IMR-90 (cell line): ENCODE results near the gene SLC4A7. TPM values are rescaled to one million over a fixed set of nuclear protein-coding genes. Genes with fewer than 3 reads are reported as not detected.

Experiments used
- ATAC-seq: fragments of 200-7000 bp; cut with Tn5 transposase; 2 replicates; pipeline ENCODE4 v1.9.1; 2020; ENCODE audit warnings: low read depth, mild to moderate bottlenecking, moderate library complexity
- BruUV-seq: library from RNA; stranded (reverse); fragments of 400-500 nt; replicated peaks from 2 replicates; lab custom pipeline; 2021; lab: Mats Ljungman, UMichigan
- CTCF ChIA-PET: fragments of 300-600 bp; formaldehyde crosslinking; extraction: SDS; loops from one replicate; lab custom pipeline; 2021; ENCODE audit warnings: antibody characterized with exemption; lab: Yijun Ruan, JAX
- POLR2A ChIA-PET: fragments of 300-600 bp; sonication (Branson Sonifier 250); formaldehyde crosslinking; loops from one replicate; lab custom pipeline; 2022; ENCODE audit warnings: antibody characterized with exemption; ENCODE audit not compliant: unreplicated experiment; lab: Charles Lee
- DNase-seq: peaks from one replicate; pipeline ENCODE4 v3.0.0; 2013
- H2AFZ ChIP-seq: replicated peaks from 2 replicates; pipeline ENCODE3; 2013; ENCODE audit warnings: low read length, mild to moderate bottlenecking; ENCODE audit not compliant: poor library complexity
- H2AK5ac ChIP-seq: 2 replicates; pipeline ENCODE4 v1.6.1; 2013; ENCODE audit warnings: low read depth, low read length, inconsistent platforms
- H2AK9ac ChIP-seq: replicated peaks from 2 replicates; pipeline ENCODE3; 2013; ENCODE audit warnings: mild to moderate bottlenecking, low read depth, low read length, moderate library complexity; ENCODE audit not compliant: poor library complexity
- H2BK120ac ChIP-seq: 2 replicates; pipeline ENCODE4 v1.6.1; 2013; ENCODE audit warnings: low read depth, low read length, inconsistent platforms
- H2BK15ac ChIP-seq: 3 replicates; pipeline ENCODE4 v1.6.1; 2013; ENCODE audit warnings: low read depth, low read length, inconsistent platforms
- H2BK20ac ChIP-seq: 2 replicates; pipeline ENCODE4 v1.6.1; 2013; ENCODE audit warnings: low read depth, mild to moderate bottlenecking, inconsistent platforms, low read length, moderate library complexity
- H2BK5ac ChIP-seq: 2 replicates; pipeline ENCODE4 v1.6.1; 2013; ENCODE audit warnings: mild to moderate bottlenecking, low read depth, low read length, inconsistent platforms; ENCODE audit not compliant: poor library complexity, severe bottlenecking
- H3K14ac ChIP-seq: replicated peaks from 2 replicates; pipeline ENCODE4 v1.6.1; 2013; ENCODE audit warnings: low read depth, low read length, inconsistent platforms
- H3K18ac ChIP-seq: 2 replicates; pipeline ENCODE4 v1.6.1; 2013; ENCODE audit warnings: low read depth, low read length, control low read depth
- H3K23ac ChIP-seq: 2 replicates; pipeline ENCODE4 v1.6.1; 2013; ENCODE audit warnings: low read depth, low read length, inconsistent platforms
- H3K27ac ChIP-seq: 2 replicates; pipeline ENCODE4 v1.5.1; 2013; ENCODE audit warnings: mild to moderate bottlenecking, control low read depth, low read length; ENCODE audit not compliant: insufficient read depth
- H3K27me3 ChIP-seq: 2 replicates; pipeline ENCODE4 v1.6.1; 2013; ENCODE audit warnings: low read length; ENCODE audit not compliant: control insufficient read depth, insufficient read depth
- H3K36me3 ChIP-seq: 2 replicates; pipeline ENCODE4 v1.6.1; 2013; ENCODE audit warnings: low read length, mixed read lengths; ENCODE audit not compliant: control insufficient read depth, insufficient read depth
- H3K4ac ChIP-seq: 2 replicates; pipeline ENCODE4 v1.6.1; 2013; ENCODE audit warnings: low read depth, low read length, inconsistent platforms
- H3K4me1 ChIP-seq: 2 replicates; pipeline ENCODE4 v1.6.1; 2013; ENCODE audit warnings: low read length, mixed read lengths; ENCODE audit not compliant: control insufficient read depth, insufficient read depth
- H3K4me2 ChIP-seq: 2 replicates; pipeline ENCODE4 v1.6.1; 2013; ENCODE audit warnings: low read depth, mild to moderate bottlenecking, control low read depth, low read length, moderate library complexity
- H3K4me3 ChIP-seq: 2 replicates; pipeline ENCODE4 v1.5.1; 2013; ENCODE audit warnings: low read depth, mild to moderate bottlenecking, control low read depth, low read length, moderate library complexity; ENCODE audit not compliant: insufficient read depth
- H3K56ac ChIP-seq: 2 replicates; pipeline ENCODE4 v1.6.1; 2013; ENCODE audit warnings: low read length, inconsistent platforms; ENCODE audit not compliant: insufficient read depth; ENCODE audit errors: extremely low read depth
- H3K79me1 ChIP-seq, 2 experiments: 2 replicates each; pipeline ENCODE4 v1.6.1; 2013; ENCODE audit warnings: low read length in 2 of 2, inconsistent platforms in 1 of 2, low read depth in 1 of 2
- H3K9ac ChIP-seq: 2 replicates; pipeline ENCODE4 v1.6.1; 2013; ENCODE audit warnings: low read depth, low read length, control low read depth
- H3K9me1 ChIP-seq: 2 replicates; pipeline ENCODE4 v1.6.1; 2013; ENCODE audit warnings: low read length, inconsistent platforms; ENCODE audit not compliant: insufficient read depth
- H3K9me3 ChIP-seq: 2 replicates; pipeline ENCODE4 v1.6.1; 2013; ENCODE audit warnings: low read length; ENCODE audit not compliant: control insufficient read depth, insufficient read depth
- H4K20me1 ChIP-seq: 2 replicates; pipeline ENCODE4 v1.6.1; 2013; ENCODE audit warnings: low read length, inconsistent platforms; ENCODE audit not compliant: insufficient read depth
- H4K5ac ChIP-seq: 2 replicates; pipeline ENCODE4 v1.6.1; 2013; ENCODE audit warnings: mild to moderate bottlenecking, low read depth, low read length, control low read depth
- H4K8ac ChIP-seq, 2 experiments: 2 replicates each; pipeline ENCODE4 v1.6.1; 2013; ENCODE audit warnings: low read depth in 2 of 2, low read length in 2 of 2, control low read depth in 1 of 2, inconsistent platforms in 1 of 2
- H4K91ac ChIP-seq: 2 replicates; pipeline ENCODE4 v1.6.1; 2013; ENCODE audit warnings: low read depth, low read length, inconsistent platforms; ENCODE audit not compliant: insufficient read depth
- BHLHE40 ChIP-seq: fragments of 150-350 bp; IDR thresholded peaks from 2 replicates; pipeline ENCODE4 v1.6.1; 2016; ENCODE audit warnings: mild to moderate bottlenecking, low read depth, low read length
- CEBPB ChIP-seq: IDR thresholded peaks from 2 replicates; pipeline ENCODE4 v1.6.1; 2012; ENCODE audit warnings: low read depth, low read length, improper control_type of control experiment
- CHD1 ChIP-seq: IDR thresholded peaks from 2 replicates; pipeline ENCODE4 v1.6.1; 2012; ENCODE audit warnings: low read depth, low read length, improper control_type of control experiment
- CTCF ChIP-seq: conservative IDR thresholded peaks from 2 replicates; pipeline ENCODE4 v1.5.1; 2012; ENCODE audit warnings: mild to moderate bottlenecking, low read depth, low read length, improper control_type of control experiment
- ELK1 ChIP-seq: fragments of 150-350 bp; IDR thresholded peaks from 2 replicates; pipeline ENCODE4 v1.6.1; 2016; ENCODE audit warnings: low read depth, mild to moderate bottlenecking, low read length, moderate library complexity, borderline replicate concordance
- FOS ChIP-seq: fragments of 150-350 bp; IDR thresholded peaks from 2 replicates; pipeline ENCODE4 v1.6.1; 2016; ENCODE audit warnings: low read depth, low read length
- MAFK ChIP-seq: IDR thresholded peaks from 2 replicates; pipeline ENCODE4 v1.6.1; 2012; ENCODE audit warnings: low read depth, low read length, improper control_type of control experiment
- MAZ ChIP-seq: IDR thresholded peaks from 2 replicates; pipeline ENCODE4 v1.6.1; 2012; ENCODE audit warnings: low read depth, mild to moderate bottlenecking, low read length, improper control_type of control experiment, moderate library complexity, borderline replicate concordance
- MXI1 ChIP-seq: IDR thresholded peaks from 2 replicates; pipeline ENCODE4 v1.6.1; 2012; ENCODE audit warnings: low read depth, mild to moderate bottlenecking, low read length, moderate library complexity, borderline replicate concordance
- NFE2L2 ChIP-seq: fragments of 150-350 bp; IDR thresholded peaks from 2 replicates; pipeline ENCODE4 v1.6.1; 2016; ENCODE audit warnings: low read depth, mild to moderate bottlenecking, low read length
- POLR2A ChIP-seq: IDR thresholded peaks from 2 replicates; pipeline ENCODE4 v1.6.1; 2012; ENCODE audit warnings: mild to moderate bottlenecking, low read depth, low read length
- RAD21 ChIP-seq: IDR thresholded peaks from 2 replicates; pipeline ENCODE4 v1.6.1; 2012; ENCODE audit warnings: low read length, improper control_type of control experiment
- RCOR1 ChIP-seq: IDR thresholded peaks from 2 replicates; pipeline ENCODE4 v1.6.1; 2012; ENCODE audit warnings: mild to moderate bottlenecking, low read length, improper control_type of control experiment; ENCODE audit not compliant: insufficient replicate concordance
- RFX5 ChIP-seq: IDR thresholded peaks from 2 replicates; pipeline ENCODE4 v1.8.0; 2012; ENCODE audit warnings: low read depth, mild to moderate bottlenecking, low read length, moderate library complexity
- SMC3 ChIP-seq: fragments of 150-350 bp; IDR thresholded peaks from 2 replicates; pipeline ENCODE4 v1.6.1; 2016; ENCODE audit warnings: low read depth, mild to moderate bottlenecking, antibody characterized with exemption, low read length, moderate library complexity
- WGBS, 2 experiments: methylation state at CpG; one replicate each; pipeline versions ENCODE4 v1.1.5 to v1.1.7; 2013; ENCODE audit warnings: missing lambda C conversion rate in 2 of 2; ENCODE audit not compliant: insufficient read length in 1 of 2; ENCODE audit errors: extremely low coverage in 2 of 2; 5-methylcytosine and 5-hydroxymethylcytosine counted together
- dilution Hi-C: fragments of 300-500 bp; cut with HindIII; formaldehyde crosslinking; loops from one replicate; pipeline ENCODE4 v1.14.3; 2018; ENCODE audit warnings: low sequenced_read_pairs; ENCODE audit not compliant: unreplicated experiment
- in situ Hi-C: fragments of 300-500 bp; cut with MboI; formaldehyde crosslinking; loops from 3 replicates; pipeline ENCODE4 v1.14.3; 2019; ENCODE audit warnings: low sequenced_read_pairs, inconsistent platforms, mixed read lengths
- intact Hi-C: fragments of 100-400 bp; cut with micrococcal nuclease; formaldehyde crosslinking; loops from 2 replicates; pipeline ENCODE4 v1.10.0; 2022
- polyA plus RNA-seq, 3 experiments: library from polyadenylated mRNA; depleted of rRNA; stranded (reverse); fragments of >200 nt; gene quantifications; 2 replicates each; pipeline ENCODE4 v1.2.3, GENCODE V29; 2012; ENCODE audit warnings: low replicate concordance in 1 of 3
- total RNA-seq: library from RNA; depleted of rRNA; stranded (reverse); fragments of >200 nt; gene quantifications from 2 replicates; pipeline ENCODE4 v1.2.3, GENCODE V29; 2012
- TF ChIP-seq, protein P1 (sequence below): fragments of 150-350 bp; IDR thresholded peaks from 2 replicates; pipeline ENCODE4 v1.6.1; 2017; ENCODE audit warnings: mild to moderate bottlenecking, antibody characterized with exemption, low read length, low read depth

The SLC4A7 gene
- total and polyA plus RNA-seq, 2 of the 4 experiments (the other 2 are of a cell fraction) = 17.7 to 50.4 TPM

DNA sequence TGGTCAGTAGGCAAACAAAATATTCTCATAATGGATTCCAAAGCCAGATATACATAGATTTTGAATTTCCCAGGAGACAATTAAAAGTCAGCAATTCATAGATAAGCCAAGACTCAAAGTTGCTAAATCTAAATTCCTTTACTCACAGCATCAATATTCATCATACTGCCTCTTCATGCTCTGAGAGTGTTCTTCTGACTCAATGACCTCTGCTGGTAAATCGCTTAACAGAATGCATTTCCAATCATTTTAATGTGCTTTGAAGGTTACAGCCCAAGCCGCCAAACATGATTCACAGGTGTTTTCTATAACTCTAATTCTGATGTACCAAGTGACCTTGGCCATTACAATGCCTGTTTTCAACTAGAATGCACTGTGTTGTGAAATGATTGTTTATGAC, 24.2 kb upstream of the SLC4A7 start:
- ChIA-PET CTCF (no interaction called here), POLR2A (no interaction called here)
- WGBS, 2 experiments = 100% methylated on average over 1 of the region's 2 CpGs; no CpG with 5 or more reads in 1 of the 2 experiments
- no peak overlapping the region for H2BK15ac ChIP-seq
- BruUV-seq = no TSS peak
- peaks cover 17% of the 10 kb centered on the region for H3K4me1 ChIP-seq
- no peak for DNase-seq
- no peaks in the 10 kb centered on the region for H3K9me3 ChIP-seq
- H4K20me1 ChIP-seq = no peaks in the 10 kb centered on the region
- no peak overlapping the region for H3K4me3 ChIP-seq
- H3K4ac ChIP-seq = no peak overlapping the region
- H2AK5ac ChIP-seq = 0 out of 2 replicates have a peak overlapping the region, but pooled peaks have one; percentile 12
- no peak for TF ChIP-seq MXI1
- no peak for TF ChIP-seq BHLHE40
- no peak for TF ChIP-seq RFX5
- no peak for TF ChIP-seq RAD21
- no peak for TF ChIP-seq CEBPB
- TF ChIP-seq POLR2A = no peak
- TF ChIP-seq FOS = no peak
- TF ChIP-seq, protein P1, sequence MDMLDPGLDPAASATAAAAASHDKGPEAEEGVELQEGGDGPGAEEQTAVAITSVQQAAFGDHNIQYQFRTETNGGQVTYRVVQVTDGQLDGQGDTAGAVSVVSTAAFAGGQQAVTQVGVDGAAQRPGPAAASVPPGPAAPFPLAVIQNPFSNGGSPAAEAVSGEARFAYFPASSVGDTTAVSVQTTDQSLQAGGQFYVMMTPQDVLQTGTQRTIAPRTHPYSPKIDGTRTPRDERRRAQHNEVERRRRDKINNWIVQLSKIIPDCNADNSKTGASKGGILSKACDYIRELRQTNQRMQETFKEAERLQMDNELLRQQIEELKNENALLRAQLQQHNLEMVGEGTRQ = no peak
- no peak for TF ChIP-seq SMC3
- no peak for TF ChIP-seq NFE2L2
- no peak for TF ChIP-seq MAZ
- TF ChIP-seq ELK1 = no peak
- no peak for TF ChIP-seq MAFK
- TF ChIP-seq CTCF = no peak
- no peak for TF ChIP-seq CHD1
- no peak for TF ChIP-seq RCOR1
- intact Hi-C loops (no loop called here), in situ Hi-C loops (no loop called here), dilution Hi-C loops (no loop called here)
- no peak overlapping the region for H2BK5ac ChIP-seq
- H4K5ac ChIP-seq = no peak overlapping the region
- no peak for ATAC-seq
- H2AFZ ChIP-seq = no peak overlapping the region
- no peak overlapping the region for H3K56ac ChIP-seq
- no peak overlapping the region for H3K23ac ChIP-seq
- H2AK9ac ChIP-seq = no peak overlapping the region
- no peak overlapping the region for H4K91ac ChIP-seq
- no peak overlapping the region for H2BK20ac ChIP-seq
- no peak overlapping the region; the same call in 1 of the 2 replicates for H3K18ac ChIP-seq
- H3K79me1 ChIP-seq = no peaks in the 10 kb centered on the region
- H3K27me3 ChIP-seq = no peaks in the 10 kb centered on the region
- H3K9me1 ChIP-seq = peaks cover 11% of the 10 kb centered on the region
- no peak overlapping the region for H4K8ac ChIP-seq
- no peak overlapping the region for H2BK120ac ChIP-seq
- no peak overlapping the region for H3K14ac ChIP-seq
- no peak overlapping the region for H3K9ac ChIP-seq
- H3K4me2 ChIP-seq = no peak overlapping the region
- H3K27ac ChIP-seq = no peak overlapping the region
- no peaks in the 10 kb centered on the region for H3K36me3 ChIP-seq
